HG02884 (cell line): ENCODE results near the gene FMC1.

Experiments
- ATAC-seq: cut with Tn5 transposase; IDR thresholded peaks from one replicate; pipeline ENCODE4 v1.9.1; 2021; ENCODE audit warnings: mild to moderate bottlenecking, moderate library complexity; ENCODE audit not compliant: unreplicated experiment

FMC1 gene

GRCh38 chr7:139370943-139371313 lies 29.8 kb downstream of the FMC1 start:
- no peak for ATAC-seq

GRCh38 chr7:139374246-139374645 lies 33.1 kb downstream of the FMC1 start:
- ATAC-seq: no peak

GRCh38 chr7:139382439-139382838 lies 41.3 kb downstream of the FMC1 start:
- no peak for ATAC-seq

- no peak for ATAC-seq
Measured at GRCh38 chr7:139384611-139385010, 43.5 kb downstream of the FMC1 start.

GRCh38 chr7:139387594-139387993 lies 46.5 kb downstream of the FMC1 start:
- ATAC-seq: no peak

- ATAC-seq: no peak
Measured at GRCh38 chr7:139389091-139389490, 48.0 kb downstream of the FMC1 start.

GRCh38 chr7:139389774-139390173 lies 48.6 kb downstream of the FMC1 start:
- ATAC-seq: no peak

- no peak for ATAC-seq
Measured at GRCh38 chr7:139393621-139394211, 52.6 kb downstream of the FMC1 start.

GRCh38 chr7:139394540-139394939 lies 53.4 kb downstream of the FMC1 start:
- no peak for ATAC-seq
